PC-9 (cell line): Measurements from ENCODE around the gene RGL1.

Experiments used
- CTCF ChIP-seq: fragments of 200-600 bp; sonication (generic); conservative IDR thresholded peaks from 2 replicates; pipeline ENCODE4 v1.6.1; 2017; ENCODE audit warnings: mixed run types, antibody characterized with exemption, mild to moderate bottlenecking, moderate library complexity
- EZH2 ChIP-seq: fragments of 200-600 bp; sonication (generic); IDR thresholded peaks from 2 replicates; pipeline ENCODE4 v1.8.0; 2017; ENCODE audit warnings: antibody characterized with exemption, low read depth

DNA sequence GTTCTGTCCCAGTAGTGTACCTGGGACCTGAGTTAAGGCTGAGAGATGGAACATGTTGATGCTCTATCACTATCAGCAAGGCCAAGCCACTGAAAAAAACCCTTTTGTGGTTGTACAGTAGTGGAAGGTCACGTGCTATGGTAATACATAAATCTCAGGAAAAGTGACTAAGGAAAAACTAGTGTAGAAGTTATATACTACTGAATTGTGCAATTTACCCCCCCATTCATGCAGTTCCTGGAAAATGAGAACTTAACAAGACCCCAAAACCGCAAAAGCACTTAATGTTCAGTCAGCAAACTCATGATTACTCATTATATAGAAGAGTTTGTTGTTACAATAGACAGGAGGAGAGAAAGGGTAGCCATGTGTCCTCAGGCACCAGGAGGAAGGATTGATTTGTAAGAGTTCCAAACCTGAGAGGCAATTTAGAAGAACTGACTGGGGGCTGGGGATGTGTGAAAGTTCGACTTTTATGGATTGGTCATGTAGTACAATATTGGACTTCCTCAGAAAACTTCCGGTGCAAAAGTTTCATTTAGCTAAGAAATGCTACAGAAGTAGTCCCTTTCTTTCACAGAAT, 91.6 kb downstream of the RGL1 start:
- TF ChIP-seq CTCF (no peak), EZH2 (no peak)
